22Rv1 (cell line): ENCODE data around the gene EHD2.
"Not testable (repeated sequence)": the region's sequence is repeated elsewhere in the genome, so short reads cannot be mapped to it uniquely, and the experiment has no call there.

Experiments used
- H3K27ac ChIP-seq: fragments of 450-650 bp; 2 replicates; pipeline ENCODE4 v1.5.1; 2017
- ZFX ChIP-seq: fragments of 450-650 bp; IDR thresholded peaks from 2 replicates; pipeline ENCODE4 v1.6.1; 2017; ENCODE audit warnings: antibody characterized with exemption, borderline replicate concordance
- TF ChIP-seq, protein P1 (sequence below): fragments of 450-650 bp; IDR thresholded peaks from 2 replicates; pipeline ENCODE4 v1.5.1; 2017; ENCODE audit warnings: mild to moderate bottlenecking

The EHD2 gene, protein sequence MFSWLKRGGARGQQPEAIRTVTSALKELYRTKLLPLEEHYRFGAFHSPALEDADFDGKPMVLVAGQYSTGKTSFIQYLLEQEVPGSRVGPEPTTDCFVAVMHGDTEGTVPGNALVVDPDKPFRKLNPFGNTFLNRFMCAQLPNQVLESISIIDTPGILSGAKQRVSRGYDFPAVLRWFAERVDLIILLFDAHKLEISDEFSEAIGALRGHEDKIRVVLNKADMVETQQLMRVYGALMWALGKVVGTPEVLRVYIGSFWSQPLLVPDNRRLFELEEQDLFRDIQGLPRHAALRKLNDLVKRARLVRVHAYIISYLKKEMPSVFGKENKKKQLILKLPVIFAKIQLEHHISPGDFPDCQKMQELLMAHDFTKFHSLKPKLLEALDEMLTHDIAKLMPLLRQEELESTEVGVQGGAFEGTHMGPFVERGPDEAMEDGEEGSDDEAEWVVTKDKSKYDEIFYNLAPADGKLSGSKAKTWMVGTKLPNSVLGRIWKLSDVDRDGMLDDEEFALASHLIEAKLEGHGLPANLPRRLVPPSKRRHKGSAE

DNA sequence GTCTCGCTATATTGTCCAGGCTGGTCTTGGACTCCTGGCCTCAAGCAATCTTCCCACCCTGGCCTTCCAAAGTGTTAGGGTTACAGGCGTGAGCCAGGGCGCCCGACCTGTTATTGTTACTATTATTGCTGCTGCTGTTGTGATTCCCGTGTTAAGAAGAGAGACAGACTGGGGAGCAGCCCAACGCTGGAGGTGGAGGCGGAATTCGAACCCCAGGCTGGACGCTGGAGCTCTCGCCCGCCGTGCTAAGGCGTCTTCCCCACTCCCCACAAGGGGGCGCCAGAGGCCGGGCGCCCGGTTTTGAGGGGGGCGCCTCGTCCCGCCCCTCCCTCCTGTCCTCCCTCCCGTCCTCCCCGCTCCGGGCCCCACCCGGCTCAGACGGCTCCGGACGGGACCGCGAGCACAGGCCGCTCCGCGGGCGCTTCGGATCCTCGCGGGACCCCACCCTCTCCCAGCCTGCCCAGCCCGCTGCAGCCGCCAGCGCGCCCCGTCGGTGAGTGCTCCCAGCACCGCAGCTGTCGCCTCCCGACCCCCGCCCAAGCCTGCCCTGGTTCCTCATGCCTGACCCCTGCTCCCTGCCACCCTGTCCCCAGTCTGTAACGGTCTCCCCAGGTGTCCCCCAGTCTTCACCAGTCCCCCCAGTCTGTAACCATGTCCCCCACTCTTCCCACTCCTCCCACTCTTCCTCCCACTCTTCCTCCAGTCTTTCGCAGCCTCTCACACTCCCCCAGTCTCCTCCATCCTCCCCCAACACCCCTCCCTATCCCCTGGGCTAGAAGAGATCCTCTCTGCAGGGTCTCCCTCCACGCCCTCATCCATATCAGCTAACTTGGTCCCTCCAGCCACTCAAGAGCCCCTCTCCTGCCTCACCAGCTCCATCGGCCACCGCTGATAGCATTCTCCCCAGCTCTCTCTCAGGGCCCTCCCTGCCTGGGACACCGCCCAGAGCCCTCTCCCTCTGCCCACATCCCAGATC is at the start of gene EHD2:
Gene EHD2, plus strand, starts transcription at position 377 of the 976 bp plus-strand sequence. CDS start 3,191 bp downstream, outside the sequence.
- TF ChIP-seq ZFX: no peak
- TF ChIP-seq, protein P1, sequence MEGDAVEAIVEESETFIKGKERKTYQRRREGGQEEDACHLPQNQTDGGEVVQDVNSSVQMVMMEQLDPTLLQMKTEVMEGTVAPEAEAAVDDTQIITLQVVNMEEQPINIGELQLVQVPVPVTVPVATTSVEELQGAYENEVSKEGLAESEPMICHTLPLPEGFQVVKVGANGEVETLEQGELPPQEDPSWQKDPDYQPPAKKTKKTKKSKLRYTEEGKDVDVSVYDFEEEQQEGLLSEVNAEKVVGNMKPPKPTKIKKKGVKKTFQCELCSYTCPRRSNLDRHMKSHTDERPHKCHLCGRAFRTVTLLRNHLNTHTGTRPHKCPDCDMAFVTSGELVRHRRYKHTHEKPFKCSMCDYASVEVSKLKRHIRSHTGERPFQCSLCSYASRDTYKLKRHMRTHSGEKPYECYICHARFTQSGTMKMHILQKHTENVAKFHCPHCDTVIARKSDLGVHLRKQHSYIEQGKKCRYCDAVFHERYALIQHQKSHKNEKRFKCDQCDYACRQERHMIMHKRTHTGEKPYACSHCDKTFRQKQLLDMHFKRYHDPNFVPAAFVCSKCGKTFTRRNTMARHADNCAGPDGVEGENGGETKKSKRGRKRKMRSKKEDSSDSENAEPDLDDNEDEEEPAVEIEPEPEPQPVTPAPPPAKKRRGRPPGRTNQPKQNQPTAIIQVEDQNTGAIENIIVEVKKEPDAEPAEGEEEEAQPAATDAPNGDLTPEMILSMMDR: peak; percentile 89
- H3K27ac ChIP-seq: no peak within 1 kb of the TSS

DNA sequence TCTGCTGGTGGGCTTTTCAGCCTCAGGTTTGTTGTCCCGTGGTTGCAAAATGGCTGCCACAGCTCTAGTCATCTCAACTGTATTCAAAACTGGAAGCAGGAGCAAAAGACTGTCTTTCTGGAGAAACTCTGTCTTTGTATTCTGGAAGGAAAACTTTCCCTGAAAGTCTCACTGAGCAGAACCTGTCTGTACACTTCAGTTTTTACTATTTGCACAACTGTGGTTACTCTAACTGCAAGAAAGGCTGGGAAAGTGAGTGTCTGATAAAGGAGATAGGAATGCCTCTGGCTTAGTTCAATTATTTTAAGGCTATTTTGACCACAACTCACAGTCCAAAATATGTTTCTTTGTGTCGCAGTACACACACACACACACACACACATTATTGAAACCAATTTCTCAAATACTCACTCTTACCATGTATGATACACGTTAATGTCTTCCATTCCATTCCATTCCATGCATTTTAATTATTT is 49.7 kb upstream of the EHD2 start:
- H3K27ac ChIP-seq: 0 out of 2 replicates have a peak overlapping the region, but pooled peaks have one; percentile 12

DNA sequence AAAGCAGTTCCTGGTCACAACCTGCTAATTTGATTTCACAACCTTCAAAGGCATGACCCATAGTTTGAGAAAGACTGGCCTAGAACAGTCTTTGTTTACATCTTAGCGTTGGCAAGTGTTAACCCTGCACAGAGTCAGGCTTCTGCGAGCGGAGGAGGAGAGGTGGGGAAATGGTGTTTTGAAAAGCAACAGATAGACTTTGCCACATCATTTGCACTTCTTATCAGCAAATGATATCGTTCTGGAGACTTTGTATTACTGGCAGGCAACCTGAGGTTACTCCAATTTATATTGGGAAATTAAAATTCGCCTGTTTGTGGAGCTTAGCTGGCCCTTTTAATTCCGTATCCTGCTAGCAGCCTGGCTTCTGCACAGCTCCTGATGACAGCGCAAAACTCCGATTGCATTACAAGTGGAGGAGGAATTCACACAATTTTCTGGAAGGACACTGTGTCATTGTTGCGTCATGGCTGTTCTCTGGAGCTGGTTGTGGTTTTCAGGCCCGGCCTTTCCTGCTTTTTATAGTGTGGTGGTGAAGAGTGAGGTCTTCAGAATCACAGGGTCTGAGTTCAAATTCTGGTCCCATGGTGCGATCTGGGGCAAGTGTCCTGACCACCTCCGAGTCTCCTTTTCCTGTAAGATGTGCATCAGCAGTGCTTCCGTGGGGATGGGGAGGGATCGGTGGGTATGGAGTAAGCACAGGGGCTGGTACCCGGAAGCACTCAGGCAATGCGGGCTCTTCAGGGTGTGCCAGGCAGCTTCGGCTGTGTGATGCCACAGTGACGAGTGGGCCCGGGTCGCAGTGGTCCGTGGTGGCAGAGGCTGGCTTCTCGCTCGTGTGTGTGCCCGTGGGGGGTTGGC is 49.1 kb upstream of the EHD2 start:
- TF ChIP-seq ZFX: no peak
- TF ChIP-seq, protein P1: no peak
- H3K27ac ChIP-seq: no peak overlapping the region

More for the DNA sequence above, 49.7 kb upstream of the EHD2 start:
- TF ChIP-seq ZFX: no peak

DNA sequence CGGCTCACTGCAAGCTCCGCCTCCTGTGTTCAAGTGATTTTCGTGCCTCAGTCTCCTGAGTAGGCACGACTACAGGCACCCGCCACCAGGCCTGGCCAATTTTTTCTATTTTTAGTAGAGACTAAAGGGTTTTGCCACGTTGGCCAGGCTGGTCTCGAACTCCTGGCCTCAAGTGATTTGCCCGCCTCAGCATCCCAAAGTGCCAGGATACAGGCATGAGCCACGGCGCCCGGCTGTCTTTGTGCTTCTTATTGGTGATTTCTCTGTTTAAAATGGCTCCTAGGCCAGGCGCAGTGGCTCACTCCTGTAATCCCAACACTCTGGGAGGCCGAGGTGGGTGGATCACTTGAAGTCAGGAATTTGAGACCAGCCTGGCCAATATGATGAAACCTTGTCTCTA is 44.7 kb upstream of the EHD2 start:
- not testable (repeated sequence) for H3K27ac ChIP-seq

DNA sequence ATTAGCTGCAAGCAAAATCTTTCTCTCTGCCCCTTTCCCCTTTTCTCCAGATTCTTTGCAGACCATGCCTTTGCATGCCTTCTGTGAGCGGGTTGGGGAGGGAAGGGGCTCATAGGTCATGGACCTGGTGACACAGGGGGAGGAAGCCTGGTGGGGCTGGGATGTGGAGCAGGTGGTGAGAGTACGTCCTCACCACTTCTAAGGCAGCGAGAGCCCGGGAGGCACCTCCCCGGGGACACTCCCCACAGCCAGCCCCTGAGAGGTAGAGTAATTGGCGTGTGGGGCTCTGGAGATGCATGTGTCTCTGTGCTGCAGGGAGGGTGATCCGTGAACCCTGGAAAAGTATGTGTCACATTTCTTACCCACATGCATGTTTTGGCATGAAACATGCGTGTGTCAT is 42.5 kb upstream of the EHD2 start:
- no peak overlapping the region for H3K27ac ChIP-seq
- TF ChIP-seq ZFX: no peak
- TF ChIP-seq, protein P1: no peak

DNA sequence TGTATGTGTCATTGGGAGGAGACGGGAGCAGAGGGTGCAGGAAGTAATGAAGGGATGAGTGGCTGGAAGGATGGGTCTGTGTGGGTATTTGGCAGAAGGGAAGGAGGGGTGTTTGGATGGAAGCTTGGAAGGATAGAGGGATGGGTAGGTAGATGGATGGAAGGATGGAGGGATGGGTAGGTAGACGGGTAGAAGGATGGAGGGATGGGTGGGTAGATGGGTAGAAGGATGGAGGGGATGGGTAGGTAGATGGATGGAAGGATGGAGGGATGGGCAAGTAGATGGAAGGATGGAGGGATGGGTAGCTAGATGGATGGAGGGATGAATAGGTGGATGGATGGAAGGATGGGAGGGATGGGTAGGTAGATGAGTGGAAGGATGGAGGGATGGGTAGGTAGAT is 41.7 kb upstream of the EHD2 start:
- no peak overlapping the region for H3K27ac ChIP-seq
- no peak for TF ChIP-seq ZFX
- TF ChIP-seq, protein P1: no peak

DNA sequence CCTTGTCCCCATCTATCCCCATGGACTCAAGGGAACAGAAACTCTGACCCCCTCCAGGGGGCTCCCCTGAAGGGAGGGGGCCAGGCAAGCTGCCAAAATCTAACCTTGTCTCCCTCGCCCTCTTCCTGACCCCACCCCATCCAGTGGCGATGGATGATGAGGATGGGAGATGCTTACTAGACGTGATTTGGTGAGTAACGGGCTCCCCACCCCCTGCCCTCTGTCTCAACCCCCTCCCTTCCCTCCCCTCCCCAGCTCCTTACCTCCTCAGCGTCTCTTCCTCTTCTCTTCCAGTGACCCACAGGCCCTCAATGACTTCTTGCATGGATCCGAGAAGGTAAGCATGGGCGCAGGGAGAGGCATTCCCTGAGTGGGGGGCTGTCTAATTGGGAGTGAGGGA is 39.8 kb upstream of the EHD2 start:
- TF ChIP-seq, protein P1: no peak
- no peak for TF ChIP-seq ZFX
- no peak overlapping the region for H3K27ac ChIP-seq
